GM12878 (cell line): Measurements from ENCODE around the gene TTC23. TPM values are rescaled to one million over a fixed set of nuclear protein-coding genes. Genes with fewer than 3 reads are reported as not detected.

Experiments used
- ATAC-seq: fragments of 200-7000 bp; cut with Tn5 transposase; 3 replicates; pipeline ENCODE4 v1.9.1; 2020; ENCODE audit warnings: mild to moderate bottlenecking, moderate library complexity
- BruUV-seq: library from RNA; stranded (reverse); fragments of 400-500 nt; replicated peaks from 2 replicates; lab custom pipeline; 2021; lab: Mats Ljungman, UMichigan
- CTCF ChIA-PET: fragments of 300-600 bp; sonication (Branson Sonifier 250); formaldehyde crosslinking; extraction: SDS; loops from one replicate; lab custom pipeline; 2021; ENCODE audit warnings: inconsistent platforms; lab: Yijun Ruan, JAX
- POLR2A ChIA-PET: fragments of 350-600 bp; formaldehyde crosslinking; extraction: SDS; loops from one replicate; lab custom pipeline; 2021; ENCODE audit warnings: inconsistent platforms; lab: Charles Lee
- RAD21 ChIA-PET: fragments of 300-600 bp; sonication (Branson Sonifier 250); formaldehyde crosslinking; loops from one replicate; lab custom pipeline; 2023; ENCODE audit warnings: antibody characterized with exemption; ENCODE audit not compliant: unreplicated experiment; lab: Charles Lee
- SMC1A ChIA-PET: fragments of 300-600 bp; sonication (Branson Sonifier 250); formaldehyde crosslinking; loops from one replicate; lab custom pipeline; 2023; ENCODE audit not compliant: unreplicated experiment, uncharacterized antibody; lab: Charles Lee
- DNase-seq: peaks from one replicate; pipeline ENCODE4 v3.0.0-alpha.2; 2011; ENCODE audit warnings: low read depth, low spot score
- FAIRE-seq: peaks from 3 replicates; lab custom pipeline; 2011; peaks lifted over from hg19 to GRCh38; lab: Jason Lieb, UNC
- H2AFZ ChIP-seq: 2 replicates; pipeline ENCODE4 v1.6.0; 2011; ENCODE audit warnings: low read depth, low read length, control low read depth; ENCODE audit not compliant: control insufficient read depth
- H3K27ac ChIP-seq: 2 replicates; pipeline ENCODE4 v1.5.1; 2011; ENCODE audit warnings: control low read depth; ENCODE audit not compliant: control insufficient read depth, insufficient read depth
- H3K27me3 ChIP-seq, 2 experiments: replicated peaks in 1 of 2; 2 replicates each; pipeline versions ENCODE4 v1.6.0 to v1.6.1; 2011; ENCODE audit warnings: low read length in 1 of 2; ENCODE audit not compliant: control insufficient read depth in 2 of 2, insufficient read depth in 2 of 2
- H3K36me3 ChIP-seq, 2 experiments: 2 replicates each; pipeline ENCODE4 v1.5.1; 2011; ENCODE audit warnings: low read length in 1 of 2; ENCODE audit not compliant: control insufficient read depth in 2 of 2, insufficient read depth in 2 of 2
- H3K4me1 ChIP-seq: 2 replicates; pipeline ENCODE4 v1.6.1; 2011; ENCODE audit warnings: mild to moderate bottlenecking, low read length, moderate library complexity, mixed read lengths; ENCODE audit not compliant: control insufficient read depth, insufficient read depth
- H3K4me2 ChIP-seq: 2 replicates; pipeline ENCODE4 v1.6.0; 2011; ENCODE audit warnings: control low read depth; ENCODE audit not compliant: control insufficient read depth, insufficient read depth
- H3K4me3 ChIP-seq: fragments of 200-600 bp; sonication (generic); 2 replicates; pipeline ENCODE4 v1.5.1; 2016
- H3K79me2 ChIP-seq: 2 replicates; pipeline ENCODE4 v1.6.0; 2011; ENCODE audit warnings: low read length; ENCODE audit not compliant: control insufficient read depth, insufficient read depth
- H3K9ac ChIP-seq: 2 replicates; pipeline ENCODE4 v1.8.0; 2011; ENCODE audit warnings: low read length, control low read depth, mixed read lengths; ENCODE audit not compliant: control insufficient read depth, insufficient read depth
- H3K9me3 ChIP-seq: replicated peaks from 3 replicates; pipeline ENCODE4 v1.5.1; 2011; ENCODE audit warnings: mild to moderate bottlenecking, low read length; ENCODE audit not compliant: control insufficient read depth, insufficient read depth
- H4K20me1 ChIP-seq: 2 replicates; pipeline ENCODE4 v1.6.0; 2011; ENCODE audit not compliant: control insufficient read depth, insufficient read depth
- CHD4 ChIP-seq: fragments of 200-600 bp; sonication (generic); IDR thresholded peaks from 2 replicates; pipeline ENCODE4 v1.6.1; 2016; ENCODE audit warnings: mild to moderate bottlenecking
- E2F4 ChIP-seq: IDR thresholded peaks from 2 replicates; pipeline ENCODE4 v1.6.1; 2012; ENCODE audit warnings: low read depth, low read length, improper control_type of control experiment
- WGBS: methylation state at CpG from one replicate; pipeline ENCODE4 v1.1.6; 2016; ENCODE audit warnings: low lambda C conversion rate; ENCODE audit not compliant: insufficient replicate concordance, insufficient coverage; ENCODE audit errors: missing lambda C conversion rate; 5-methylcytosine and 5-hydroxymethylcytosine counted together
- in situ Hi-C: fragments of 300-500 bp; cut with MboI; formaldehyde crosslinking; loops from 9 replicates; pipeline ENCODE4 v1.14.3; 2018; ENCODE audit warnings: mixed read lengths
- intact Hi-C: fragments of 100-400 bp; cut with micrococcal nuclease; formaldehyde crosslinking; loops from one replicate; pipeline ENCODE4 v1.14.2; 2022; ENCODE audit not compliant: unreplicated experiment
- polyA plus RNA-seq, 11 experiments: library from polyadenylated mRNA; depleted of rRNA in 4 of 11; unstranded in 6 of 11; stranded (reverse) in 5 of 11; fragments of >200 nt; fragmentation: Nextera tagmentation in 4 of 11; fragmentation: Illumina TruSeq in 1 of 11; extraction: Ambion mirVana in 4 of 11; extraction: Trizol in 1 of 11; gene quantifications; 1 replicate in 1 of 11; 2 replicates in 10 of 11; pipeline versions ENCODE4 v1.2.1 to v1.2.3, GENCODE V29; 2011 to 2016; ENCODE audit warnings: inconsistent platforms in 2 of 11, missing spikeins in 2 of 11, low read depth in 1 of 11
- total RNA-seq, 4 experiments: library from RNA; depleted of rRNA in 3 of 4; stranded (reverse); fragments of >200 nt in 3 of 4; fragmentation: Illumina TruSeq in 1 of 4; extraction: Trizol in 1 of 4; gene quantifications; 2 replicates each; pipeline versions ENCODE4 v1.2.1 to v1.2.3, GENCODE V29; 2013 to 2021

The TTC23 gene
- total and polyA plus RNA-seq, 10 of the 15 experiments (the other 5 are each of a cell fraction or from before 2014, with no cell fraction given) = 1.2 to 9.0 (median 6.5) TPM

DNA sequence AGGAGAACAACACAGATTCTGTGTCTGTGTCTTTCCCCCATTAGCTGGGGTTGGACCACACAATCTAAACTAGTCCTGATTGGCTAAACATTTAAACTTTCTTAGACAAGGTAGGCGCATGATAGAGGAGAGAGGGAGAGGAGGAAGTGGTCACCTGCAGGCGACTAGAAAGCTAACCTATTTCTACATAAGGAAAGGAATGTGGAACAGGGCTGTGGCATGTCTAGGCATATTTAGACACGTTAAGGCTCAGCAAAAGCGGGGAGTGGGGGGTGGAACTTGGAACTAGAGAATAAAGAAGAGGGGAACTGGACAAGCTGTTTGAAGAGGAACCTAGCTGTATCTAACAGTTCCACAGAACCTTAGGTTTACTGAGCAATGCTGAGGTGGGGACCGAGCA is 14.7 kb upstream of the TTC23 start (continued):
- TF ChIP-seq CHD4 = no peak

GRCh38 chr15:99257107-99257750 is 7.8 kb upstream of the TTC23 start:
- ChIA-PET POLR2A (no interaction called here), CTCF (interaction anchor here (0.8 kb wide), 1 partner anchor 447 kb away, joined by 3 read pairs; no protein-coding TSS in a partner anchor), SMC1A (interaction anchor here (1.2 kb wide), 1 partner anchor 30 kb away, joined by 4 read pairs; no protein-coding TSS in a partner anchor), RAD21 (interaction anchor here (1.0 kb wide), 1 partner anchor 15 kb away, joined by 4 read pairs; no protein-coding TSS in a partner anchor)
- ATAC-seq = no peak
- Histone ChIP-seq H3K9me3 (no peaks in the 10 kb centered on the region), H3K4me3 (no peak overlapping the region), H3K9ac (no peak overlapping the region), H3K4me2 (no peak overlapping the region), H4K20me1 (no peaks in the 10 kb centered on the region), H3K79me2 (peaks cover 8% of the 10 kb centered on the region), H2AFZ (no peak overlapping the region), H3K4me1 (peaks cover 10% of the 10 kb centered on the region), H3K27me3 (no peaks in the 10 kb centered on the region), H3K27ac (no peak overlapping the region), H3K36me3 (no peaks in the 10 kb centered on the region)
- TF ChIP-seq E2F4 = no peak
- intact Hi-C loops (no loop called here), in situ Hi-C loops (loop anchor here (25.0 kb wide), 1 partner anchor 1355 kb away; the partner anchor contains the start of genes ASB7 and LINS1)
- no peak for FAIRE-seq
- BruUV-seq = no TSS peak
- DNase-seq = no peak
- 100% methylated on average over 12 of the region's 12 CpGs for WGBS
